Neutrophil (primary cell): ENCODE data around the gene RBP3.

ENCODE experiments used
- H3K27ac ChIP-seq: fragments of 200-600 bp; sonication (generic); 2 replicates; pipeline ENCODE4 v1.5.1; 2016; ENCODE audit warnings: mild to moderate bottlenecking, moderate library complexity
- H3K27me3 ChIP-seq: fragments of 200-600 bp; sonication (generic); 2 replicates; pipeline ENCODE4 v1.6.0; 2016; ENCODE audit warnings: mild to moderate bottlenecking
- H3K36me3 ChIP-seq: fragments of 200-600 bp; sonication (generic); 2 replicates; pipeline ENCODE4 v1.5.1; 2017
- H3K4me1 ChIP-seq, 2 experiments: fragments of 200-600 bp in 1 of 2; sonication (generic) in 1 of 2; 1 replicate in 1 of 2; 2 replicates in 1 of 2; pipeline versions ENCODE4 v1.5.1 to v1.6.1; 2013 to 2016; ENCODE audit warnings: low read depth in 1 of 2, low read length in 1 of 2, mild to moderate bottlenecking in 1 of 2, moderate library complexity in 1 of 2; ENCODE audit not compliant: control insufficient read depth in 1 of 2, insufficient read depth in 1 of 2
- H3K4me3 ChIP-seq, 2 experiments: fragments of 200-600 bp in 1 of 2; sonication (generic) in 1 of 2; 1 replicate in 1 of 2; 2 replicates in 1 of 2; pipeline ENCODE4 v1.5.1; 2013 to 2016; ENCODE audit warnings: low read depth in 1 of 2, low read length in 1 of 2, mild to moderate bottlenecking in 1 of 2, moderate library complexity in 1 of 2
- H3K9me3 ChIP-seq: fragments of 200-600 bp; sonication (generic); 2 replicates; pipeline ENCODE4 v1.5.1; 2016
- CTCF ChIP-seq: fragments of 200-600 bp; sonication (generic); IDR thresholded peaks from 2 replicates; pipeline ENCODE4 v1.5.1; 2016; ENCODE audit warnings: antibody characterized with exemption

The RBP3 gene

GRCh38 chr10:47374611-47375536 is 26.7 kb downstream of the RBP3 start:
- Histone ChIP-seq H3K4me3 (no peak overlapping the region), H3K27me3 (peaks cover 49% of the 10 kb centered on the region), H3K36me3 (no peaks in the 10 kb centered on the region), H3K9me3 (no peaks in the 10 kb centered on the region), H3K4me1 (no peaks in the 10 kb centered on the region), H3K27ac (no peak overlapping the region)
- TF ChIP-seq CTCF, result no peak

DNA sequence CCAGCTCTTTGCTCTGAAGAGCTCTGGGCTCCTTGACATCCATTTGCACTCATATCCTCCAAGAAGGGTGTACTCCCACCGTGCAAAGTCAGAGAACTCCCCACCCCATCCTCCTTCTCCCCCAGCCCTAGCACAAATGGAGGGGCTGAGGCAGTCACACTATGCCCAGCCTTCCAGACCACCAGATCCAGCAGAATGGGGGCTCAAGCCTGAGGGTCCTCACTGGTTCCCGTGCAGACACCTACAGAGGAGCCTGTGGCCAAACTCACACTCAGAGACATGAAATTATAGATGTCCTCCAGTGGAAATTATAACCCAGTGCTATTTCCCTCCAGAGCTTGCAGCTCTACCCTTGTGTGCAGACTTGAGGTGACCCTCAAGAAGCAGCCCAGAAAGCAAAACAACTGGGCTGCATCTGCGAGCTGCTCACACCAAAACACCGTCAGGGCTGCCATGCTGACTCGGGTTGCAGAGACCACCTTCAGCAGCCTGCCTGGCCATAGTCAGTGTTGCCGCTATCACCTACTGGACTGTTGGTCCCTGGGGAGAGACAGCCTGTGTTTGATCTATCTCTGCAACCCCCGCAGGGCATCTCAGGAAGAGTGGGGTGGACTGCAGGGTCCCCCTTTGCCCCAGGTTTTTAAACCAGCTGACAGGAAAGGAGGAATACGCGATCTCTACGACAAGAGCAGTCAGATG is 28.5 kb downstream of the RBP3 start:
- Histone ChIP-seq H3K27me3 (peaks cover 67% of the 10 kb centered on the region), H3K9me3 (no peaks in the 10 kb centered on the region)

GRCh38 chr10:47378183-47378510 is 30.0 kb downstream of the RBP3 start:
- H3K36me3 ChIP-seq, result no peaks in the 10 kb centered on the region
- H3K27me3 ChIP-seq, result peaks cover 82% of the 10 kb centered on the region
- H3K9me3 ChIP-seq, result no peaks in the 10 kb centered on the region
- no peak overlapping the region for H3K27ac ChIP-seq
- no peak for TF ChIP-seq CTCF
- no peaks in the 10 kb centered on the region for H3K4me1 ChIP-seq
- H3K4me3 ChIP-seq, result no peak overlapping the region

More for the DNA sequence above, 28.5 kb downstream of the RBP3 start:
- no peak for TF ChIP-seq CTCF
- no peaks in the 10 kb centered on the region for H3K36me3 ChIP-seq
- no peaks in the 10 kb centered on the region for H3K4me1 ChIP-seq
- no peak overlapping the region for H3K27ac ChIP-seq
- no peak overlapping the region for H3K4me3 ChIP-seq

DNA sequence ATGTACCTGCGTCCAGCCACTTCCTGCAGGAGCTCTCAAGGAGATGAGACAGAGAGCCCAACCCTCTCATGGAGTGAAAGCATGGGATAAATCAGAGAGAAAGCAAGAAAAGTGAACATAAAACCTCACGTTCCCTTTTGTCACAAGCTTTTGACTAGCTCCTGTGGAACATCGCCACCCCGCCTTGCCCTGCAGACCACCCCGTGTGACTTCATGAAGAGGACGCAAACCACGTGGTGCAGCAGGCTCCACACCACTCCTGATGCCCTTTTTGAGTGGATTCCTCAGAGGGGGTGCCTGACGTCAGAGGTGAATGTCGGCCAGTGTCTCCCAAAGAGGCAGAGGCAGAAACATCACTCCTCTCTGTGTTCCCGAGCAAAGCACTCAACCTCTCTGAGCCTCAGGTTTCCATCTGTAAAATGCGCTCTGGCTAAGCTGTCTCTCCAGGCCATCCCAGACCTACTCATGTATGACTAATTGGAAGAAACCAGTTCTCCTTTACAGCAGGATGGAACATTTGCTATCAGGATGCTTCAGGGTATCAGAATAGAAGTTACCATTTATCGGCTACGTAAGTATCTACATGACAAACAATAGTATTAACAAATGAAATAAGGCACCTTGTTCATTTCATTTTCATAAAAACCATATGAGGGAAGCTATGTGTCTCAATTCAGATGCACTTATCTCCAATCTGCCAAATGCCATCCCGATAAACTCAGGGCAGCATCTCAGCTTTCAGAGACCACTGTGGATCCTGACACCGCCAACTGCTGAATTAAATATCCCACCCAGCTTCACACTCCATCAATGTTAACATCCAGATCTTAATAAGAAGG is 30.7 kb downstream of the RBP3 start:
- Histone ChIP-seq H3K4me1 (peaks cover 0 to 1% of the 10 kb centered on the region in 2 experiments), H3K27me3 (peaks cover 88% of the 10 kb centered on the region), H3K27ac (no peak overlapping the region), H3K36me3 (no peaks in the 10 kb centered on the region), H3K9me3 (no peaks in the 10 kb centered on the region), H3K4me3 (no peak overlapping the region)
- no peak for TF ChIP-seq CTCF

DNA sequence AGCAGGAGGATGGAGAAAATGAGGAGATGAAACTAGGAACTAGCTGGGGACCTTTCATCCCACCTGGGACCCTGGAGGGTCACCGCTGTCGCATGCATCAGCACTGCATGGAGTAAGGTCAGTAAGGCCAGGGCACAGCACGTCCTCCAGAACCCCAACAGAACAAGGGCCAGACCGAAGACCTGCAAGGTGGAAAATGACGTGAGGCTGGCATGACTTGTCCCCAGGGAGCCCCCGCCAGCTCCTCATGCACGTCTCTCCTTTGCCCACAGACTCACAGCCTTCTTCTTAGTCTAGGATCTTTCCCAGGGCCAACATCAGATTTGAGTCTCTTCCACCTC is 31.3 kb downstream of the RBP3 start:
- TF ChIP-seq CTCF, result no peak
- H3K27ac ChIP-seq, result no peak overlapping the region
- H3K9me3 ChIP-seq, result no peaks in the 10 kb centered on the region
- peaks cover 6% of the 10 kb centered on the region in 2 experiments for H3K4me1 ChIP-seq
- H3K4me3 ChIP-seq, result no peak overlapping the region
- peaks cover 94% of the 10 kb centered on the region for H3K27me3 ChIP-seq
- no peaks in the 10 kb centered on the region for H3K36me3 ChIP-seq
